ENCODE data around the gene HLA-DQB1.

DNA sequence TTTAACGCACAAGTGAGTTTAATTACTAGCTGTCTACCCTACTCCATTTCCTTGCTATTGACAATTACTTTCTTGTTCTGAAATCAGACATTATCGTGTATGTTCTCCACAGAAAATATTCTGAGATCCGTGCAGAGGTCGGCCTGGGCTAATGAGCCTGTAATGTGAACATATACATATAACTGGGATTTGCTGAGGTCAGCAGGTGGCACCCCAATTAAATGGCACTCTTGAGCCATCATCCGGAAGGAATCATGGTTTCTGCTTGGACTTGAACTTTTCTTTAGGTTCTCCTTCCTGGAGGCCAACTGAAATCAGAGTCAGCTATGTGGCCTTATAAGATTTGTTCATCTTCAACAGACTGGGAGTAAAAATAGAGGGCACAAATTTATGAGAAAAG is 3.6 kb downstream of the HLA-DQB1 start:
- TF ChIP-seq, protein P1, sequence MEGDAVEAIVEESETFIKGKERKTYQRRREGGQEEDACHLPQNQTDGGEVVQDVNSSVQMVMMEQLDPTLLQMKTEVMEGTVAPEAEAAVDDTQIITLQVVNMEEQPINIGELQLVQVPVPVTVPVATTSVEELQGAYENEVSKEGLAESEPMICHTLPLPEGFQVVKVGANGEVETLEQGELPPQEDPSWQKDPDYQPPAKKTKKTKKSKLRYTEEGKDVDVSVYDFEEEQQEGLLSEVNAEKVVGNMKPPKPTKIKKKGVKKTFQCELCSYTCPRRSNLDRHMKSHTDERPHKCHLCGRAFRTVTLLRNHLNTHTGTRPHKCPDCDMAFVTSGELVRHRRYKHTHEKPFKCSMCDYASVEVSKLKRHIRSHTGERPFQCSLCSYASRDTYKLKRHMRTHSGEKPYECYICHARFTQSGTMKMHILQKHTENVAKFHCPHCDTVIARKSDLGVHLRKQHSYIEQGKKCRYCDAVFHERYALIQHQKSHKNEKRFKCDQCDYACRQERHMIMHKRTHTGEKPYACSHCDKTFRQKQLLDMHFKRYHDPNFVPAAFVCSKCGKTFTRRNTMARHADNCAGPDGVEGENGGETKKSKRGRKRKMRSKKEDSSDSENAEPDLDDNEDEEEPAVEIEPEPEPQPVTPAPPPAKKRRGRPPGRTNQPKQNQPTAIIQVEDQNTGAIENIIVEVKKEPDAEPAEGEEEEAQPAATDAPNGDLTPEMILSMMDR (conservative IDR thresholded peaks at IDR 0.05; ENCODE audit: low read length), result no peak
- no peak for TF ChIP-seq EZH2phosphoT487 (IDR thresholded peaks at IDR 0.05; ENCODE audit: borderline replicate concordance)

Measured in Loucy (cell line).